ENCODE data around the gene NTNG1.

Gene NTNG1

GRCh38 chr1:107512836-107513235, 372.0 kb downstream of the NTNG1 start:
- no peak for DNase-seq (ENCODE audit: low read depth)

- DNase-seq (ENCODE audit: low read depth) = no peak
These were observed 374.0 kb downstream of the NTNG1 start for GRCh38 chr1:107514841-107515240.

GRCh38 chr1:107515702-107516101, 374.9 kb downstream of the NTNG1 start:
- no peak for DNase-seq (ENCODE audit: low read depth)

GRCh38 chr1:107523061-107523460, 382.2 kb downstream of the NTNG1 start:
- DNase-seq (ENCODE audit: low read depth) = no peak

- DNase-seq (ENCODE audit: low read depth) = no peak
These were observed 382.9 kb downstream of the NTNG1 start for GRCh38 chr1:107523736-107524135.

- DNase-seq (ENCODE audit: low read depth) = no peak
These were observed 383.5 kb downstream of the NTNG1 start for GRCh38 chr1:107524301-107524700.

- DNase-seq (ENCODE audit: low read depth) = no peak
These were observed 384.3 kb downstream of the NTNG1 start for GRCh38 chr1:107525145-107525544.

GRCh38 chr1:107525961-107526360, 385.1 kb downstream of the NTNG1 start:
- no peak for DNase-seq (ENCODE audit: low read depth)

GRCh38 chr1:107526524-107527198, 385.8 kb downstream of the NTNG1 start:
- DNase-seq (ENCODE audit: low read depth) = no peak

- DNase-seq (ENCODE audit: low read depth) = no peak
These were observed 388.8 kb downstream of the NTNG1 start for GRCh38 chr1:107529511-107530149.

- DNase-seq (ENCODE audit: low read depth) = no peak
These were observed 389.7 kb downstream of the NTNG1 start for GRCh38 chr1:107530543-107530942.

- DNase-seq (ENCODE audit: low read depth) = no peak
These were observed 390.4 kb downstream of the NTNG1 start for GRCh38 chr1:107531065-107531908.

GRCh38 chr1:107532318-107532717, 391.5 kb downstream of the NTNG1 start:
- no peak for DNase-seq (ENCODE audit: low read depth)
